ENCODE measurements around the gene PPP4R3B.

- TF ChIP-seq POLR2A (IDR thresholded peaks at IDR 0.05): peak in 2 of 4 donors; percentile 87 to 91
- TF ChIP-seq, protein P1, sequence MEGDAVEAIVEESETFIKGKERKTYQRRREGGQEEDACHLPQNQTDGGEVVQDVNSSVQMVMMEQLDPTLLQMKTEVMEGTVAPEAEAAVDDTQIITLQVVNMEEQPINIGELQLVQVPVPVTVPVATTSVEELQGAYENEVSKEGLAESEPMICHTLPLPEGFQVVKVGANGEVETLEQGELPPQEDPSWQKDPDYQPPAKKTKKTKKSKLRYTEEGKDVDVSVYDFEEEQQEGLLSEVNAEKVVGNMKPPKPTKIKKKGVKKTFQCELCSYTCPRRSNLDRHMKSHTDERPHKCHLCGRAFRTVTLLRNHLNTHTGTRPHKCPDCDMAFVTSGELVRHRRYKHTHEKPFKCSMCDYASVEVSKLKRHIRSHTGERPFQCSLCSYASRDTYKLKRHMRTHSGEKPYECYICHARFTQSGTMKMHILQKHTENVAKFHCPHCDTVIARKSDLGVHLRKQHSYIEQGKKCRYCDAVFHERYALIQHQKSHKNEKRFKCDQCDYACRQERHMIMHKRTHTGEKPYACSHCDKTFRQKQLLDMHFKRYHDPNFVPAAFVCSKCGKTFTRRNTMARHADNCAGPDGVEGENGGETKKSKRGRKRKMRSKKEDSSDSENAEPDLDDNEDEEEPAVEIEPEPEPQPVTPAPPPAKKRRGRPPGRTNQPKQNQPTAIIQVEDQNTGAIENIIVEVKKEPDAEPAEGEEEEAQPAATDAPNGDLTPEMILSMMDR (IDR thresholded peaks at IDR 0.05): peak in 5 of 7 experiments; percentile 35 to 84 (median 67)
Observed at GRCh38 chr2:55617175-55618024, at the start of gene PPP4R3B.
